Liver (tissue), 6 donors: ENCODE data around the gene DCUN1D2. TPM values are rescaled to one million over a fixed set of nuclear protein-coding genes. Genes with fewer than 3 reads are reported as not detected.

Experiments
- FOXA2 ChIP-seq: IDR thresholded peaks from 2 replicates; pipeline ENCODE4 v1.6.1; 2016; ENCODE audit warnings: antibody characterized with exemption
- YY1 ChIP-seq: IDR thresholded peaks from 2 replicates; pipeline ENCODE4 v1.6.1; 2016; ENCODE audit warnings: antibody characterized with exemption, mild to moderate bottlenecking
- polyA plus RNA-seq, 2 donors: library from polyadenylated mRNA; stranded (reverse) in 1 of 2; unstranded in 1 of 2; fragments of 200-250 nt in 1 of 2; fragments of >200 nt in 1 of 2; fragmentation: Nextera tagmentation in 1 of 2; extraction: Ambion mirVana in 1 of 2; gene quantifications; one replicate each; pipeline versions ENCODE4 v1.2.1 to v1.2.3, GENCODE V29; 2013 to 2015
- small RNA-seq: library from RNA; depleted of rRNA; stranded (forward); fragments of <200 nt; gene quantifications from one replicate; pipeline ENCODE3, GENCODE V24; 2014
- total RNA-seq, 2 donors: library from RNA; depleted of rRNA; stranded (reverse); fragments of >200 nt; gene quantifications; one replicate each; pipeline ENCODE4 v1.2.3, GENCODE V29; 2014
- donor health status: healthy.
- donor health status: healthy.
- donor health status: healthy.

DCUN1D2 gene
- total and polyA plus RNA-seq, 4 donors = 4.0 to 13.1 (median 5.5) TPM

DNA sequence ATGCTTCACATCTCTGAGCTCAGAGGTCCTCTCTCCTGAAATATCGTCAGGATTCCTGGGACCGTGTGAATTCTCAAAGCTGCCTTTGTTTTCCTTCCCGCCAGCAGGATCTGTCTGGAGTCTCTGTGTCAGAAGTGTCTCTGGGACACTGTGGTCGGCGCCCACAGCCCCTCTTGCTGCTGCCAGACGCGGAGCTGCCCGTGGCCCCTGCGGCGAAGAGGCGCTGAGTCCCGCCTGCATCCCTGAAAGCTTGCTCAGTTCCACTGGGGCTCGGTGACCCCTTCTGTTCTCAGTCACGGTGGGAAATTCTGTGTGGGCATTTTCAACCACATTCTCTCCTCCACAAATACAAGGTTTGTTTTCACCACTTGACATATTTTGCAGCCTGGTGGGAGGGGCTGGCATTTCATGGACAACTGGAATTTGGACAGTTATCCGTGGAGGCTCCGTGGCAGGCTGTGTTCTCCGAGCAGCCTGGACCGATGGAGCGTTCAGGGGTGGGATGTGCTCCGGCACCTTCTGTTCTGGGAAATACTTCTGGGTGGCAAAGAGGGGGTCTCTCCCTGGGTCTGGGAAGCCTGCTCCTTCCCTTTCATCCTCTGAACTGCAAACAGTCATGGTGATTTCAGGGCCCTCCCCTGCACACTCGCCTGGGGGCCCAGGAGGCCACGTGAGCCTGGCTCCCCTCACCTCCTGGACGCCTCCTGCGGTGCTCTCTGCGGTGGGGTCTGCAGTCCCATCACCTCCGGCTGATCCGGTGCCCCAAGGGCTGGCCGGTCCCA is 84.0 kb downstream of the DCUN1D2 start (continued):
- no peak for TF ChIP-seq FOXA2
- no peak for TF ChIP-seq YY1

Small RNAs within 50 kb of the gene (small RNA-seq; reads per million reads assigned to genes)
- 0.09 reads per million for gene RNU1-16P

Other genes with a start within 250 kb of the DCUN1D2 start
- gene LAMP1, start 193.5 kb downstream of the DCUN1D2 start, total RNA-seq = 10 to 100 TPM; 60.0 to 65.8 TPM
- gene LAMP1, start 193.5 kb downstream of the DCUN1D2 start, polyA plus RNA-seq = 100 to 1,000 TPM in 1 of 2 donors, 10 to 100 TPM in 1; 24.4 to 160 TPM
- gene GRTP1, start 126.6 kb downstream of the DCUN1D2 start, total RNA-seq = 10 to 100 TPM; 11.1 to 33.0 TPM
- 10 to 100 TPM; 28.6 to 53.6 TPM for gene GRTP1, start 126.6 kb downstream of the DCUN1D2 start, polyA plus RNA-seq
- under 1 TPM; 0.28 to 0.67 TPM for gene ADPRHL1, start 37.2 kb downstream of the DCUN1D2 start, total RNA-seq
- under 1 TPM; 0.43 to 0.67 TPM for gene ADPRHL1, start 37.2 kb downstream of the DCUN1D2 start, polyA plus RNA-seq
- 100 to 1,000 TPM in 1 of 2 donors, 10 to 100 TPM in 1; 17.7 to 140 TPM for gene TFDP1, start 94.0 kb upstream of the DCUN1D2 start, total RNA-seq
- gene TFDP1, start 94.0 kb upstream of the DCUN1D2 start, polyA plus RNA-seq = 10 to 100 TPM in 1 of 2 donors, 1 to 10 TPM in 1; 9.9 to 17.9 TPM
- gene ATP4B, start 167.5 kb upstream of the DCUN1D2 start, total RNA-seq = not detected
- gene ATP4B, start 167.5 kb upstream of the DCUN1D2 start, polyA plus RNA-seq = not detected
- under 1 TPM in 1 of 2 donors, not detected in 1; 0.05 TPM for gene GRK1, start 176.5 kb upstream of the DCUN1D2 start, total RNA-seq
- not detected for gene GRK1, start 176.5 kb upstream of the DCUN1D2 start, polyA plus RNA-seq